ENCODE measurements around the gene HYAL2. TPM values are rescaled to one million over a fixed set of nuclear protein-coding genes. Genes with fewer than 3 reads are reported as not detected.
A peak's percentile ranks its signal among the peaks of the same experiment; 100 is the strongest.

Gene HYAL2, protein sequence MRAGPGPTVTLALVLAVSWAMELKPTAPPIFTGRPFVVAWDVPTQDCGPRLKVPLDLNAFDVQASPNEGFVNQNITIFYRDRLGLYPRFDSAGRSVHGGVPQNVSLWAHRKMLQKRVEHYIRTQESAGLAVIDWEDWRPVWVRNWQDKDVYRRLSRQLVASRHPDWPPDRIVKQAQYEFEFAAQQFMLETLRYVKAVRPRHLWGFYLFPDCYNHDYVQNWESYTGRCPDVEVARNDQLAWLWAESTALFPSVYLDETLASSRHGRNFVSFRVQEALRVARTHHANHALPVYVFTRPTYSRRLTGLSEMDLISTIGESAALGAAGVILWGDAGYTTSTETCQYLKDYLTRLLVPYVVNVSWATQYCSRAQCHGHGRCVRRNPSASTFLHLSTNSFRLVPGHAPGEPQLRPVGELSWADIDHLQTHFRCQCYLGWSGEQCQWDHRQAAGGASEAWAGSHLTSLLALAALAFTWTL
- 100 to 1,000 TPM in 1 of 4 donors, 10 to 100 TPM in 3; 63.2 to 101 (median 74.4) TPM for polyA plus RNA-seq (ENCODE audit: insufficient read length in 4 of 4)

DNA sequence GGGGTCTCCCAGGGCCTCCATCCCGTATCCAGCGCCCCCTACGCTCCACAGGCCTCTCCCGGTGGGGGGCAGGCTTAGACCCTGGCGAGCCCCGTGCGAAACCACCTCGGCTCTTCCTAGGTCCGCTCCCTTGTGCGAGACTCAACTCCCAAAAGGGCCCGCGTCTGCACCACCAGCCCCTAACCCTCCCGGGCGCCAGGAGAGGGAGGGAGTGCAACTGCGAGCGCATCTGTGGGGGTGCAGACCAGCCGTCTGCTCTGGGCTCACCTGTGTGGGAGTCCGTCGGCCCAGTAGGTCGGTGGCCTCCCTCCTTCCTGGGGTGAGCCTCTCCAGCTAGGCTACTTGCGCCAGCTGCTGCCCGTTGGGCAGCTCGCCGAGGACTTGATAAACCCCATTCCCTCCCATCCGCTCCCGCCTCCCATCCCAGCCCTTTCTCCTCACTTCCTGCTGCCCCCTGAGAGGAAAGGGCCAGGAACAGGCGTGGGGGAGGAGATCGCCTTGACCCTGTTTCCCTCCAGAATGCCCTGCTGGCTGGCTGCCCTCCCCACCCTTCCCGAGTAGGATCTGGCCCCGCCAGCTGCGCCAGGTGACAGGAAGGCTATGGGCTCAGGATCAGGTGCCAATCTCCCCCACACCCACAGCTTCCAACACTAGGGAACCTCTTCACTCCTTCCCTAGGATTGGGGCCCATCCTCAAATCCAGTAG is at the start of gene HYAL2:
HYAL2 (minus strand) TSS at position 360 of the 706 bp plus-strand sequence. CDS start 2,256 bp downstream, outside the sequence.
- no peak for DNase-seq (ENCODE audit: low read depth in 4 of 4, low spot score in 2 of 4)

DNA sequence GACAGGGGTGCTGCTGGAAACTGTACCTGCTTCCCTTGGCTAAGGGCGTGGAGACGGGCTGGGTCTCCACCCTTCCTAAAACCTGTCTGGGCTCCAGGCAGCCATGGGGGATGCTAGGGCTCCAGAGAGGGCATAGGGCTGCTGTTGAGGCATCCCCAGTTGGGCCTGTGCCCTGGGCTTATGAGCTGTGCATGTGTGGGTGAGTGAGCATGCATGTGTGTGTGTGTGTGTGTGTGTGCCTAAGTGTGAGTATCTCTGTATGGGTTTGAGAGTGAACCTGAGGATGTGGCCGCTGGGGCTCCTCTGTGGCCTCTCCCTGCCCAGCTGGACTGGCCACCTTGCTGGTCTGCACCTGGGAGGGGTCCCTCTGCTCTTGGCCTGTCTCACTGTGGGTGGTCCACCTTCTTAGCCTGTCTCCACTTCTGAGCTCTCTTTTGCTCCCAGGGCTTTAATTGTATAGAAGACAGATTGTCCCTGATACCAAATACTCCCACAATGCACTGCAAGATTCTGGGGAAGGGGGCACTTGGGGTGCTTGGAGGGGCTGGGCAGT is 48.7 kb upstream of the HYAL2 start:
- DNase-seq (ENCODE audit: low read depth in 4 of 4, low spot score in 2 of 4): no peak

DNA sequence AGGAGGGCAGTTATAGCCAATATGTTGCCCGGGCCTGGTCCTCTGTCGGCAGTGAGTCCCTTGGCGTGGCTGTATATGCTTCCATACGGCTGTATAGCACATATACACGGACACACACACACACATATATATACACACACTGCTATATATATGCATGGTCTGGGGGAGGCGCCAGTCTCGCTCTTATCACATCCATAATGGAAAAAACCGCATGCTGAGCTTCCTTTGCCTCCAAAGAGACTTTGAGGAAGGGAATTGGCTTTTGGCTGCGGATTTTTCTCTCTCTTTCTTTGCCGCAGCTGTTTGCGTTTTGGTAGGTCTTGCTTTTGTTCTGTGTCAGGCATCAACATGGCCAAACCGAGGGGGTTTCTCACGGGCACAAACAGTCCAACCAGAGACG is 48.0 kb upstream of the HYAL2 start:
- DNase-seq (ENCODE audit: low read depth in 4 of 4, low spot score in 2 of 4): no peak

DNA sequence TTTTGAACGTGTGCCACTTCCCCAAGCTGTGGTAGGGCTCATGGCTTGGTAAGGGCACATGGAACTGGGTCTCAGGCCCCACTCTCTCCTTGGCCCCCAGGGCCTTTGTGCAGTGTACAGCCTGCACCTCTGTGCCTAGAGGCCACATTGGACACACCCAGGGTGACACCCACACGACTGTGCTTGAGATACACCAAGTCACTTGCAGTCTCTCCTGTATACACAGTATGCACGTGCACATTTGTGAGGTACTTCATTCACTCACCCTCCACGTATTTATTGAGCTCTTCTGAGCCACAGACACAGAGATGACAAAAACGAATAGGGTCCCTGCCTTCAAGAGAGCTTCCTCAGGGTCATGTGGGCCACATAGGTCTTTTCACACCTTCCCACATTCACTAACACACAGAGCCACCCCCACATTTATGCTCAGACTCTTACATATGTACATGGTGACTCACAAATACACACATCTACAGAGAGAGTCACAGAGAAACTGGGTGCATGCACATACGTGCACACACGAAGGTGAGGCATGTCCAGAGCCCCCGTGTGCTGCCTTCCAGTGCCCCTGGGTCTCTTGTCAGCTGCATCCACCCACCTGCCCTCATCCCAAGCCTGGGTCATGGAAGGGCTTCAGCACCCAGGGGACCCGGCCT is 46.6 kb upstream of the HYAL2 start:
- no peak for DNase-seq (ENCODE audit: low read depth in 4 of 4, low spot score in 2 of 4)

DNA sequence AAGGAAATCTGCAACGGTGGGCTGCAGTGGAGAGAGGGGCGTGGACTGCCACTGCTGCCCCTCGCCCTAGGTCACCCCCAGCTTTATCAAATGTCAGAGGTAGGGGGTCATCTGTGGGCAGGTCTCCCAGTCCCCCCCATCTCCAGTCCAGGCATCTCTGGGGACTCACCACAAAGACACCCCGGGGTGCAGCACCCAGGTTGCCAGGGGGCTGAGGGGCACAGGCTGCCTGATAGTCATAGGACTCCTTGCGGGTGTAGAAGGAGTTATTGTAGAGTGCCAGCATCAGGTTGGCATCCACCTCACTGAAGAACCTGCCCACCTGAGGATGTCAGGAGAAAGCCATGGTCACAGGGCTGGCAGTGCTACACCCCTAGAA is 43.3 kb upstream of the HYAL2 start:
- DNase-seq (ENCODE audit: low read depth in 4 of 4, low spot score in 2 of 4): no peak

DNA sequence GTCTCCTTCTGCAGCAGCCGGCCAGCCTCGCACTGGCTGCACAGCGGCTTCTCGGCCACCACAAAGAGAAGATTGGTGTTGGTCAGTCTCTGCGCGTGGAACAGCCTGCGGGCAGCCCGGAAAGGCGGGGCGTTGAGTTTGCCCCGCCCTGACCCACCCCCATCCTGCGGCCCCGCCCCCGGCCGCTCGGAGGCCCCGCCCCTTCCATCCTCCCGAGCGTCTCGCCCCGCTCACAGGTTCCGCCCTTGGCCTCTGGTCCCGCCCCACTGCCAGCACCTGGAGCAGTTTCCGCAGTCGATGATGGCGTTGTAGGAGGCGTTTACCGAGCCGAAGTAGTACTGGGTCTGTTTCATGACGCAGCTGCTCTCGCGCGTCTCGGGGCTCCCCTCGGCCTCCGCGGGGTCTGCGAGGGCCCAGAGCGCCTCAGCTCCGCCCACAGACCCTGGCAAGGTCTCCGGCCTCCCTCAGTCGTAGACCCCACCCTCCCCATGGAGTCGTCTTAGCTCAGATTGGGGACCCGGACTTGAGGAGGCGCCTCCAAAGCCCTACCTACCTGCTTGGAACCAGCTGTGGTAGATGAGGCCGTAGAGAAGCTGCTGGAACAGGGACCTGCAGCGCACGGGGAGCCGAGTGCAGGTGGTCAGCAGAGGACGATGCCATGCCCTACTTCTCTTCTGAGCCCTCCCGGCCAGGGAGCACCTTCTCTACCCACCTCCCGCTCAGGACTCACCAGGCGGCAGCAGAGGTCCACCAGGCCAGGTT is 42.7 kb upstream of the HYAL2 start:
- no peak for DNase-seq (ENCODE audit: low read depth in 4 of 4, low spot score in 2 of 4)

DNA sequence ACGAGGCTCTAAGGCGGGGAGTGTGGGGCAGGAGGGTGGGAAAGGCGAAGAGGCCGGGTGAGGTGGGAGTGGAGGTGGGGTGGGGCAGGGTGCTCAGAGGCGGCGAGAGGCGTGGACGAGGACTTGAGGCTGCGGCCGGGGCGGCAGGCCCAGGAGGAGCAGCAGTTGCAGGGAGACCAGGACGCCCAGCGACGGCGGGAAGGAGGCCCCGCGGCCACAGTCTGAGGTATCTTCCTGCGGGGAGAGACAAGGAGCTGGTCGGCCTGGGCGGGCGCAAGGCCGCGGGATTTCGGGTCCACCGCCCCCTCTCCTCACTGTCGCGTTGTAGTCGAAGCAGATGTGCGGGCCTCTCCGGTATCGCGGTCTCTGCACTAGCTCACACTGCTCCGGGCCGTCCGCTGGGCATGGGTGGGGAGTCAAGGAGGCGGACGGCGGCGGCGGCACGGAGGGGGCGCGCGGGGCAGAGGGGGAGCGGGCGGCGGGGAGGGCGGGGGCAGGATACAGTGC is 42.1 kb upstream of the HYAL2 start:
- DNase-seq (ENCODE audit: low read depth in 4 of 4, low spot score in 2 of 4): no peak

DNA sequence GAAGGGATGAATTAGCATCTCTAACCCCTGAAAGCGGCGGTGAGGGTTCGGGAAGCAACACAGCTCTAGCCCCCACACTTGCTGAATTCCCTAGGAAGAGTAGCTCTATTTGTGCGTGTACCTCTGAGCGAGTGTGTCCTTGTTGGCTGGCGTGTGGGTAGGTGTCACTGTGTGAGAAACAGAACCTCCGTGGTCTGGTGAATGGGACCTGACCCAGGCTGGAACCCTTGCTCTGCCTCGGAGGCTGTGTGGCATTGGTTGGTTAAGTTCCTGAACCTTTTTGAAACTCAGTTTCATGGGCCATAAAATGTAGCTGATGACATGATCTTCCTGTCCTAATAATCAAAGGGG is 37.2 kb upstream of the HYAL2 start:
- DNase-seq (ENCODE audit: low read depth in 4 of 4, low spot score in 2 of 4): no peak

DNA sequence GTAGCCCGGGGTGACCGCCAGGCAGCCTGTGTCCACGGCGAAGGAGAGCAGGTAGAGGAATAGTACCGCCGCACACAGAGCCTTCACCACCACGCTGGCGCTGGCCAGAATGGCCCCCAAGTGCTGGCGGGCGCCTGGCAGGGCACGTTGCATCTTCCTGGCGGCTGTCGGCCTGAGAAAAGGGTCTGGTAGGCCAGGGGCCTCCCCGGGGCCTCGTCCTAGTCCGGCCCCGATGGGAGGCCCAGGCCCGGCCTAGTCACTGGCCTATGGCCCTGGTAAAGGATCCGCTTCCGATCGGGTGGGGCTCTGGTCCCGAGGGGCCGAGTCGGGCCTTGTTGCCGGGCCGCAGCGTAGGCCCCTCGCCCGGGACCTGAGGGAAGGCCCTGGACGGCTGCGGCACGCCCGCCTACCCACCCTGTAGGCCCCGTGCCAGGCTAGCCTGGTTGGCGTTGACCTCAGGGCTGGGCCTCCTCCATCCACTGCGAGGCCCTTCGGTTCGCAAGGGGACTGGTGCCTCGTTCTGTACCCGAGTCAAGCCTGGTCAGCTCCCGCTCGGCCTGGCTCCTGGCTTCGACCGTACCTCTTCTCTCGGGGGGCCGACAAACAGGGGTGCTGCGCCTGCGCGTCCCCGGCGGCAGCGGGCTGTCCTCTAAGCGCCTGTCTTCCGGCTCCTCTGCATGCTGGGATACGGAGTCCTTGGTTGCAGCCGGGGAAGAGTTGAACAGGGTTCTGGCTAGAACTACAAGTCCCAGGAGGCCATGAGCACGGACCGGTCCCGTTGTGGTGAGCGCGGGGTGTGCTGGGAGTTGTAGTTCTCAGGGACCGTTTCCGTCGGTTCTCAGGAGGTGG is 36.6 kb upstream of the HYAL2 start, which contains the start of gene TMEM115:
TMEM115 (minus strand) TSS at position 611 of the 849 bp plus-strand sequence; CDS start at position 153, 458 bp downstream.
- DNase-seq (ENCODE audit: low read depth in 4 of 4, low spot score in 2 of 4): peak; percentile 85 to 98 (median 87)

DNA sequence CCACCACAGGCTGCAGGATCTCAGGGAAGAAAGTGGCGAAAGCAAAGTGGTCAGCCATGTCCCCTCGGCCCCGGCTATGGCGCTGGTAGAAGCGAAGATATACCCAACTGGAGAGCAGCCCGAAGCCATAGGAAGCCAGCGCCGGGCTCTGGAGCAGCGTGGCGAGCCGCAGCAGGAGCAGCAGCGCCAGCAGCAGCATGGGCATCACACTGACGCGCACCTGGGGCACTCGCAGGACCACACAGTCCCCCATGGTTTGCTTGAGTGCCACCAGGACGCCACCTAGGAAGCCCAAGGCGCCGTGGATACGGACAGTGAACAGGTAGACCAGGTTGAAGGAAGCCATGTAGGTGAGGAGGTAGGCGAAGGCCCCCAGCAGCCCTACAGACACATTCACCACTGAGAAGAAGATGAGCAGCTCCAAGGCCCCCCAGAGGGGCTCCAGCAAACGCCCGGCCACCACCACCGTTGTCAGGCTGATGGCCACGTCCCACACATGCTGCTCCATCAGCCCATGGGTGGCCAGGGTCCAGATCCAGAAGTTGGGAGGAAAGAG is 35.9 kb upstream of the HYAL2 start:
- DNase-seq (ENCODE audit: low read depth in 4 of 4, low spot score in 2 of 4): no peak

DNA sequence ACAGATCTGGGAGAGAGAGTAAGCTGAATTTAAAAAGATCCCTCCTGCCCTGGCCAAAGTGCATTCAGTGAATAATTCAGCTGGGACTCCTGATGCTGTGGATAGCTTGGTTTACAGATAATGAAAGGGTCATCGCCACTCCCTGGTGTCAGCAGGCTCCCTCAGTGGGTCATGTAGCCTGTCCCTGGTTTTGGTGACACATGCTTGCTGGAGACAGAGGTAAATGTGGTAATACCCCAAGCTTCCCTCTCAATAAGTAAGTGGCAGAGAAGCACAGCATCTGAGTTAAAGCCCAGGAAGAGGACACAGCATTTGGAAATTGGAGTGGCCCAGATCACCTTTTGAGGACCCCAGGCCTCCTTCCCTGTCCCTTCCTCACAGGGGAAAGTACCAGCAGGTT is 34.9 kb upstream of the HYAL2 start:
- DNase-seq (ENCODE audit: low read depth in 4 of 4, low spot score in 2 of 4): no peak

DNA sequence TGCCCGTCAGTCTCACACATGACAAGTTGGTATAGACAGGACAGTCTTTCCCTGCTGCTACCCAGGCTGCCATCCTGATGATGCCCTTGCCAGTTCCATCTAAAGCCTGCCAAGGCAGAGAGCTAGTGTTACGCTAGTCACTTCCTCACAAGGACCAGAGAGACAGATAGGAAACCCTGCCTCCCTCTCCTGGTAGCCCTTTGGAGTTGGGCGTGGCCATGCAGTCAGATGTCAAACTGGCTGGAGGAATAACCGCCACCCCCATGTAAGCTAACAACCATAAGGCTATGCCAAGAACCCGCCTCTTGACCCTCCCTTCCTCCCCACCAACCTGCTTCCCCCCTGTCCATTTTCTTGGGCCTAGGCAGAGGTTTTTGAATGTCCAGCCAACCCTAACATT is 34.0 kb upstream of the HYAL2 start:
- no peak for DNase-seq (ENCODE audit: low read depth in 4 of 4, low spot score in 2 of 4)

DNA sequence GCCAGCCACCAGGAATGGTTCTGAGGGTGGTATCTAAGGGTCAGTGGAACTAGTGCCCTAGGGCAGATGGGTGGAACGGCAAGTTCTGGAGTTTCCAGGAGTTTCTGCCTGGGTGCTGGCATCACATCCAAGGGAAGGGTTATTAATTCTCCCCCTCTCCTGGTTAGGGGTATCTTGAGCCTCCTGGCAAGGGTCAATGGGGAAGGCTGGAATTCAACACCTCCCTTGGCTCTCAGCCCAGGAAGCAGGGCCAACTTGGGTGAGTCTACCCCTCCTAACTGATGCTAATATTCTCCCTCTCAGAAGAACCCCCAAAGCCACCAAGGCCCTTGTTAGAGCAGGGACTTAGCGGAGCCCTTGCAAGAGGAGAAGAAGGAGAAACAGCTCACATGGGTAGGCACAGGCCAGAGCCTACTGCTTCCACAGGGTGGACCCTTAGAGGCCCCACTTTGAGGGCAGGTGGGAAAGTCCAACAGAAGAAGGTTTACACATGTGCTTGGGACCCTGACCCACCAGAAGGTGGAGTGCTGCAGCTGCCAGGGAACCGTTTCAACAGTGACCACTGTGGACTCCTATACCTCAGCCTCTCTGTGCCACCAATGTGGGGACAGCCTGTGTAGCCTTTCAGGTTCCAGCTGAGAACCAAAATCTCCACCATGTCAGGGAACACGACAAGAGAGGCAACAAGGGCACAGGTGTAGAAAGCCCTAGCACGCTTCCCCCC is 33.4 kb upstream of the HYAL2 start:
- DNase-seq (ENCODE audit: low read depth in 4 of 4, low spot score in 2 of 4): no peak

DNA sequence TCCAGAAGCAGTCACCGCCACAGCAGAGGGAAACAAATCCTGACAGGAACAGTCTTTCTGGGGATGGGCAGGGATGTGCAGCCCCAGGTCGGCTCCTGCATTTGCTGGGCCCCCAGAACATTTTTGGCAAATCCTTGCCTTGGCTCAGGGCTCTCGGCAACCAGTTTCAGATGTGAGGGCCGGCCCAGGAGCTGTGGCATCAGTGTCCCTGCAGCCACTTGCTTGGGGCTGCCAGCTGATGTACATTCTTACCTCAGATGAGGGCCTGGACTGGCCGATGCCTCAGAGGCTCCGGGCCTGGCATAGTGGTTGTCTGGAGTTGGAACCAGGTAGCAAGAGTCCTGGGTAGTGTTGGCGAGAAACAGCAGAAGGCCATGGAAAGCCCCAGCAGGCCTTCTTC is 32.3 kb upstream of the HYAL2 start:
- no peak for DNase-seq (ENCODE audit: low read depth in 4 of 4, low spot score in 2 of 4)

DNA sequence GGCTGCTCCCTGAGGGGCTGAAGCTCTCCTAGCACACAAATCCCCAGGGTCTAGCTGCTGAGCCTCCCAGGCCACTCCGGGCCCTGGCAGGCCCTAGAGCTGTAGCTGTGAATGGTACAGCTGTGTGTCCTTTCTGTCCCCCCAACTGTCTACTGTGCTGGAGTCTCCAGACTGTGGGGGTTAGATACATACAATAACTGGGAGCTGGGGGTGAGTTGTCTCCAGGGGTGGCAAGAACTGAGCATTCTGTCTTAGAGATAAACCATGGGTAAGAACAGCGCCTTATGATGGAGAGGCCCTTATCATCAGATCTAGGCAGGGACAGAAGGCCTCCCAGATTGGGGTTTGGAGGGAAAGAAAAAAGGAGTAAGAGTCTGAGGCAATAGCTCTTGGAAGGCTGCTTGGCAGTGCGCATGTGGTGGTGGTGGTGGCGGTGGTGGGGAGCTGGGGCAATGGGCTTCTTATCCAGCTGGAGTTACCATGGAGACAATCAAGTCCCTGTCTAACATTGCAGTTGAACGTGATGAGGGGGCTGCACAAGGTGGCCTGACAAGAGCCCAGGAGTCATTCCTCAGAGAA is 31.7 kb upstream of the HYAL2 start:
- no peak for DNase-seq (ENCODE audit: low read depth in 4 of 4, low spot score in 2 of 4)

DNA sequence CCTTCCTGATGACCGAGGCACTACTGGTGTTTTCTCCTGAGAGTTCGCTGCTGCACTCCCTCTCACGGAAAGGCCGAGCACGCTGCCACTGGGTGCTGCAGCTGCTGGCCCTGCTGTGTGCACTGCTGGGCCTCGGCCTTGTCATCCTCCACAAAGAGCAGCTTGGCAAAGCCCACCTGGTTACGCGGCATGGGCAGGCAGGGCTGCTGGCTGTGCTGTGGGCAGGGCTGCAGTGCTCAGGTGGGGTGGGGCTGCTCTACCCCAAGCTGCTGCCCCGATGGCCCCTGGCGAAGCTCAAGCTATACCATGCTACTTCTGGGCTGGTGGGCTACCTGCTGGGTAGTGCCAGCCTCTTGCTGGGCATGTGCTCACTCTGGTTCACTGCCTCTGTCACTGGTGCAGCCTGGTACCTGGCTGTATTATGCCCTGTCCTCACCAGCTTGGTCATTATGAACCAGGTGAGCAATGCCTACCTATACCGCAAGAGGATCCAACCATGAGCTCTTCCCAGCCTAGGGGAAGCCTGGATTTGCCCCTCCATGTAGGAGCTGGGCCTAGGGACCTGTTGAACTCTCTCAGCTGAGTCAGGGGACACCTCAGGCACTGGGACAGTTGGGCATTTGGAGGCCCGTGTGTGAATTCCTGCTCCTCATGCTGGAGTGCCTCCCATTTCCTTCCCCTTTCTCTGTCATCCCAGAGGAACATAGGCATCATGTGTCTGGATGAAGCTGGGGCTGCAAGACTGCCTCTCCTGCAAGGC is 30.9 kb upstream of the HYAL2 start:
- DNase-seq (ENCODE audit: low read depth in 4 of 4, low spot score in 2 of 4): no peak

DNA sequence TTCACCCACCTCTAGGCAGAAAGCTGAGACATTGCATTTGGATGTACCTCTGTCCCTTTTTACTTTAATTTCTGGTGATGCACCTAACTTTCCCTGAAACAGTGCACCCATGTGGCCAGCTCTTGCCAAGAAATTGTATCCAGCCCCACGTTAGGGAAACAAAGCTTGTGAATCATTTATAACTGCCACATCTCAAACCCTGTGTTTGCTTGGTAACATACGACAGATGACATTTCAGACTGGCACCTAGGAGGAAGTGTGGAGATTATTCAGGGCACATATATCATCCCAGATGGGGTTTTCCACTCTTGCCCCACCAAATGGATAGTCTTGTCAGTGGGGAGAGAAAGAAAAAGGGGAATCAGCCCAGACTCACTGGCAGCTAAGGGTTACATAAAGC is 30.2 kb upstream of the HYAL2 start:
- DNase-seq (ENCODE audit: low read depth in 4 of 4, low spot score in 2 of 4): no peak

Measured in left renal cortex interstitium (tissue), 4 donors.